DLD1 (cell line): ENCODE measurements around the gene EIF3L.

Experiments
- in situ Hi-C: cut with HindIII; loops from 2 replicates; pipeline ENCODE4 v1.10.0; 2017; ENCODE audit warnings: low sequenced_read_pairs

EIF3L gene

DNA sequence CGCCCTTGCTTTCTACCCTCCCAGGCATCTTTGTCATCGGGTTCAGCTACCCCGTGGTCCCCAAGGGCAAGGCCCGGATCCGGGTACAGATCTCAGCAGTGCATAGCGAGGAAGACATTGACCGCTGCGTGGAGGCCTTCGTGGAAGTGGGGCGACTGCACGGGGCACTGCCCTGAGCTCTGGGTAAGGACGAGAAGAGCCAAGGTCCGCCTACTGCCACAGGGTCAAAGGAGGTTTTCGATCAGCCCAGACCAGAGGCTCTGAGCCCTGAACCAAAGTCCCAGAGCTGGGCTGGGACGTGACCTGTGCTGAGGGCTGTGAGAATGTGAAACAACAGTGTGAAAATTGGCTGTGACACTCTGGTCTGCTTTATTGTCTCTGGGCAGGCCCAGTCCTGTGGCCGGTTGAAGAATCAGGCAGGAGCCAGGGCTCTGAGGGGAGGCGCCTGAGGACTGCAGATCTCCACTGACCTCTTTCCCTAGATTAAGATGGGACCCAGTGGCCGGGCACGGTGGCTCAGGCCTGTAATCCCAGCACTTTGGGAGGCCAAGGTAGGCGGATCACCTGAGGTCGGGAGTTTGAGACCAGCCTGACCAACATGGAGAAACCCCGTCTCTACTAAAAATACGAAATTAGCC, 32.6 kb upstream of the EIF3L start:
- in situ Hi-C loops: no loop called here

DNA sequence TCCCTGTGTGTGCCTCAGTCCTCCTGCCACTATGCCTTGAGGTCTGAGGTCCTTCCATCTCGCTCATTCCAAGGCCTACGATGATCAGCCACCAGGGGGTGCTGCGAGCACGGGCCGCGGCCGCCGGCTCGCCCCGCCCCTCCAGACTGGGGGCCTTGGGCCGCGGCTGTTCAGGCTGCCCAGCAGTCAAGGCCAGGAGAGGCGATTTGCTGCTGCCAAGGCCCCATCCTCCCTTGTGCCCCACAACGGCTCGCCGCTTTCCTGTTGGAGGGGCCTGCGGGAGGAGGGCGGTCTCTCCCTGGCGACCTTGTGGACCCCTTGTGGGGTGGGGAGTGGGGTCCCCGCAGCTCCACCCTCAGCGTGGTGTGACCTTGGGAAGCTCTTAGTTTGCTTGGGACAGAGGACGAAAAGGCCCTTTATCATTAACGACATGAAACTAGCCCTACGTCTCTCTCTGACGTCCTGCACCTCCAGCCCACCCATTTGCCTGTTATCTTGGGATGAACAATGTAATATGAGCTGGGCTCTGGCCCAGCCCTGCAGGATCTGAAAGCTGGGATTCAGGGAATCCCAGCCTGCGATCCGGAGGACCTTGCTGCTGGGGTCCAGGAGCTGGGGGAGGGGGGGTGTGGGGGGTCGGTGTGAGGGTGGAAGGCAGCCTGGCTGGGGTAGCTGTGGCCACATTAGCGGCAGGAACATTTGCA, 31.4 kb upstream of the EIF3L start:
- in situ Hi-C loops: no loop called here

DNA sequence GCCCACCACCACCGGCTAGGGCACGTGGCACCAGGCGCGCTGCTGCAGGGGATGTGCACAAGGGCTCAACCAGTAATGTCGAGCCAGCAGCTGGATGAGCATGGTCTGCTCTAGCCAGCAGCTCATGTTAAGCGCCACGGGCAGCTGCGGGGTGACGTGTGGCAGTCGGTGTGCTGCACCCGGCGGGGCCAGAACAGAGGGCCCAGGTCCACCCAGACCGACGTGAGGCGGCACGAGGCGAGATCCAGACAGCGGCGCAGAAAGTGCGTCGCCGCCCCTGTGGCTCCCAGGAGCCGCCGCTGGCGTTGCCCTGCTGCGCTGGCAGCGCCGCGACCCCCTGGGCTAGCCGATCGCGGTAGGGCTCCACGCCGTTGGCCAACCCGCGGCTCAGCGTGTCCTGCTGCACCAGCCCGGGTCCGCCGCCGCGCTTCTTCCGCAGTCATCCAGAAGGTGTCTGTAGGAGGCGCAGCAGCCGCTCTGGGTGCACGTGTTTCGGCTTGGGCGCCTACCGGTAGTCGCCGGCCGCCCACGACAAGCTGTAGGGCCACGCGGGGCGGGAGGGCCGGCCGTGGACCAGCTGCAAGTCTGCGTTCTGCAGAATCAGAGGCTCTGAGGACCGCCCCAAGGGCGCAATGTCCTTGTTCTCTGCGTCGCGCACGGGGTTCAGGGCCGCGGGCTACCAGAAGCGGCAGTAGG, 30.7 kb upstream of the EIF3L start:
- in situ Hi-C loops: no loop called here

DNA sequence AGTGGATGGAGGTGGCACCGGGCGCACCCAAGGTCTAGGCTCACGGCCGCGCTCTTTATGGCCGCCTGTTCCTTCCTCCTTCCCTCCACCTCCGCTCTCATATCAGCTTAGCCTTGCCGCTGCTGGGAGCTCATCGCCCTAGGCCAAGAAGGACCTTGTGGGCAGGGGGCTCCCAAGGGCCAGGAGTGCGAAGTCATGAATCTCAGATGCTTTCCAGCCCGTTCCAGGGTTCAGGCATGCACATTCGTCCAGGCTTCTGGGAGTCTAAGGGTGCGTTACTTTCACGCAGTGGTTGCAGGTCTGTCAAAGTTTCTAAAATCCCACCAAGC, 30.1 kb upstream of the EIF3L start:
- in situ Hi-C loops: no loop called here

DNA sequence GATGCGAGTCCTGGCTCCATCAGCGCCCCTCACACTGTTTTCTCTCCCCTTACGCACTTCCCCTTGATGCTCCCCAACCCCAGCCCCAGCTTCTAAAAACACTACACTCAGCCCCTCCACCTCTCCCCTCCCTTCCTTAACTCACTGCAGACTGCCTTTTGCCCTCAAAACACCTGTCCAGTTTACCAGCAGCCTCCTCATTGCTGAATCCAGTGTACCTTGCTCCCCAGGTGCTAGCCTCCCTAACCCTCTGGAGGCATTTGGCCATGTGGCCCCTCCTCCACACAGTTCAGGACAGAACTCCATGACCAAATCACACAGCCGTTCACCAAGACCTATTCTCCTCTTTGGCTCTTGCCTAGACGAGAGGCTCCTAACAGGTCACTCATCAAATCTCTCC, 28.9 kb upstream of the EIF3L start:
- in situ Hi-C loops: no loop called here

DNA sequence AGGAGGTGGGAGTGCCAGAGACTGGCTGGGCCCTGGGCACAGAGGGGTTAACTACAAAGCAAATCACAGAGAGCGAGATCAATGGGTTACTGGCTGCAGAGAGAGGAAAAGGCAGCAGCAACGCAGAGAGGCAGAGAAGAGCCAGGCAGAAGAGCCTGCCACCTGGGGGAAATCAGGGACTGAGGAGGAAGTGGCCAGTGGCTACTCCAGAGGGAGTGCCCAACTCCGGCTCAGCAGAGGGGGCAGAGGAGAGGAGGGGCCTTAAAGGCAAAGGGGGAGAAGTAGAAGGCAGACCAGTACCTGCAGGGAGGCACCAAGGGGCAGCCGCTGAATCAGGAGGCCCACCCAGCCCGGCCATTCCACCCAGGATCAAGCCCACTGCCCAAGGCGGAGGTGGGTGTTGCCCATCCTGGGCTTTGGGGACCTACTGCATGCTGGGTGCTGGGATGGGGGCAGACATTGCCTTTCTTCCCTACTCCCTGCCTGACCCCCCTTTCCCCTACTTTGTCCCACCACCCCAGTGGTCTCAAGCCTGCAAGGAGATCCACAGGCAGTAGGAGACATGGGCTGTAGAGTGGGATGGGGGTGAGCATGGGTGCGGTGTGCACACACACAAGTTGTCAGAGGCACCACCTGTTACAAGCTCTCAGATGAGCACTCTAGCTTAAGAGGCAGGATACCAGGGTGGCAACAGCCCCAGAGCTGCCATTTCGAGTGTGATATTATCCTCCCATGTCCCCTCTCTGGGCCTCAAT, 27.0 kb upstream of the EIF3L start:
- in situ Hi-C loops: no loop called here

DNA sequence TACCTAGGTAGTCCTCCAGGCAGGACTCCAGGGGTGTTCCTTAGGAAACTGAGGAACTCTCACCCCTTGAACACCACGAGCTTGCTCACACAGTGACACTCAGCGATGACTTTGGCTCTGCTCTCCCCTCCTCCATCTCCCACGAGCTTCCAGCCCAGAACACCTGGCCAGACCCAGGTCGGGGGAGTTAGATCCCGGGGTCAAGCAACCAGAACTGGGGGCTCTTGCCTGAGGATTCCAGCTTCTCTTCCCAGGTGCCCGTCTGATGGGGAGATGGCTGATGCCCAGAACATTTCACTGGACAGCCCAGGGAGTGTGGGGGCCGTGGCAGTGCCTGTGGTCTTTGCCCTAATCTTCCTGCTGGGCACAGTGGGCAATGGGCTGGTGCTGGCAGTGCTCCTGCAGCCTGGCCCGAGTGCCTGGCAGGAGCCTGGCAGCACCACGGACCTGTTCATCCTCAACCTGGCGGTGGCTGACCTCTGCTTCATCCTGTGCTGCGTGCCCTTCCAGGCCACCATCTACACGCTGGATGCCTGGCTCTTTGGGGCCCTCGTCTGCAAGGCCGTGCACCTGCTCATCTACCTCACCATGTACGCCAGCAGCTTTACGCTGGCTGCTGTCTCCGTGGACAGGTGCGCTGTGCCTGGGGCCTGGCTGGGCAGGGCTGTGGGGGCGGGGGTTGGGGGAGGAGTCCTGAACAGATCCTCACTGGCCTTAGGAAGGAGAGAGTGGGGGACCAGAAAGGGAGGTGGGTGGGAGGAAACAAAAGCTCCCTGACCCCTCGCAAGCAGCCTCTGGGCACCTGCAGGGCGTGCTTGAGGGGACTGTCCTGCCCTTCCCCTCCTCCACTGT, 25.9 kb upstream of the EIF3L start, which contains the start of gene GALR3:
GALR3 (plus strand) TSS at position 249 of the 852 bp plus-strand sequence; CDS start at position 274, 25 bp downstream.
- in situ Hi-C loops: no loop called here

DNA sequence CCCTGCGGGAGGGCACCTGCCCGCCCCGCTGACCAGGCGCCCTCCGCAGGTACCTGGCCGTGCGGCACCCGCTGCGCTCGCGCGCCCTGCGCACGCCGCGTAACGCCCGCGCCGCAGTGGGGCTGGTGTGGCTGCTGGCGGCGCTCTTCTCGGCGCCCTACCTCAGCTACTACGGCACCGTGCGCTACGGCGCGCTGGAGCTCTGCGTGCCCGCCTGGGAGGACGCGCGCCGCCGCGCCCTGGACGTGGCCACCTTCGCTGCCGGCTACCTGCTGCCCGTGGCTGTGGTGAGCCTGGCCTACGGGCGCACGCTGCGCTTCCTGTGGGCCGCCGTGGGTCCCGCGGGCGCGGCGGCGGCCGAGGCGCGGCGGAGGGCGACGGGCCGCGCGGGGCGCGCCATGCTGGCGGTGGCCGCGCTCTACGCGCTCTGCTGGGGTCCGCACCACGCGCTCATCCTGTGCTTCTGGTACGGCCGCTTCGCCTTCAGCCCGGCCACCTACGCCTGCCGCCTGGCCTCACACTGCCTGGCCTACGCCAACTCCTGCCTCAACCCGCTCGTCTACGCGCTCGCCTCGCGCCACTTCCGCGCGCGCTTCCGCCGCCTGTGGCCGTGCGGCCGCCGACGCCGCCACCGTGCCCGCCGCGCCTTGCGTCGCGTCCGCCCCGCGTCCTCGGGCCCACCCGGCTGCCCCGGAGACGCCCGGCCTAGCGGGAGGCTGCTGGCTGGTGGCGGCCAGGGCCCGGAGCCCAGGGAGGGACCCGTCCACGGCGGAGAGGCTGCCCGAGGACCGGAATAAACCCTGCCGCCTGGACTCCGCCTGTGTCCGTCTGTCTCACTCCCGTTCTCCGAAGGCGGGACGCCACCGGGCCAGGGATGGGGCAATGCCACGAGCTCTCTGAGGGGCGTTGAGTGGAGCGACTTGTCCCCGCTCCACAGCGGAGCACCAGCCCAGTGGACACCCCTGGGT, 24.3 kb upstream of the EIF3L start:
- in situ Hi-C loops: no loop called here

DNA sequence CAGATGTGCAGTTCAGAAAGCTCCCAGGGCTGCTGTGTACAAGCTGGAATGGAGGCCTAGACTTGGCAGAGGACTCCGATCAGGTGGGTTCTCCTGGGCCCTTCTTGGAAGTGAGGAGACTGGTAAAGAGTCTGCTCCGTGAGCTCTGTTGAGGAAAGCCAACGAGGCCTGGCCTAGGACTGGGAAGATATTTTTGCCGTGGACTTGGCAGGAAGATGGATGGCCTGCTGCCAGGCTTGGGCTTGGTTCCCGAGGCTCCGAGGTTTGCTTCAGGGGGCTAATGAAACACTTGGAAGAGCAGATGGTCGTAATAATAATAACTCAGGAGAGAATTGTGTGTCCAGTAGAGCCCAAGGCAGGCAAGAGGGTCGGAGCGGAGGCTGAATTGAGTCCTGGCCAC, 22.2 kb upstream of the EIF3L start:
- in situ Hi-C loops: no loop called here

DNA sequence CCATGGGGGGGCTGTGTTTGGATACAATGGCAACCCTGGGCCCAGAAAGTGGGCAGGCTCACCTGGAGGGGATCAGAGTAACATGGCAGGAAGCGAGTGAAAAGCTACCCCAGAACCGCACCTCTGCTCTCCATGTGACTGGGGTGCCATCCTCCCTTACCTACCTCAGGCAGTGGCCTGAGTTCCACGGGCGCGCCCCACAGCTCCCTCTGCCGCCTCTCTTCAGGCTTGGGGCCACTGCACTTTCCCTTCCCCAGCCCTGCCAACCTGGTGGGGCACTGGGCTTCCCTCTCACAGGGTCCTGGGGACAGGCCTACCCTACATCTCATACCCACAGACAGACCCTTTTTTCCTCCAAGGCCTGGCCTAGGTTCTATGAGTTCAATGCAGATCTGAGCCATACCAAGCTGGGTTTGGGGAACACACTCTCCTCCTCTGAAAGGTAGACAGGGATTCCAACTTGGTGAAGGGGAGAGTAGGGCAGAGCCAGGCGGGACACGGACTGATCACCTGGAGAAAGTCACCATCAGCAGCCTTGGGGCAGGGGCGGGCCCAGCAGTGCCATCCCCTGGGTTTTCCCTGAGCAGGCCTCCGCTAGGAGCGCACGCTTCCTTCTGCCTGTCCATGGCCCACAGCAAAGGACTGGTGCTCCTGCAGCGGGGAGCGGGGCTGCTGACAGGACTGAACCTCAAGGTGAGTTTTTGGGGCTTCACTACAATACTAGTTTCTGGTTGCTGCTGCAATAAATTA, 19.0 kb upstream of the EIF3L start:
- in situ Hi-C loops: no loop called here

DNA sequence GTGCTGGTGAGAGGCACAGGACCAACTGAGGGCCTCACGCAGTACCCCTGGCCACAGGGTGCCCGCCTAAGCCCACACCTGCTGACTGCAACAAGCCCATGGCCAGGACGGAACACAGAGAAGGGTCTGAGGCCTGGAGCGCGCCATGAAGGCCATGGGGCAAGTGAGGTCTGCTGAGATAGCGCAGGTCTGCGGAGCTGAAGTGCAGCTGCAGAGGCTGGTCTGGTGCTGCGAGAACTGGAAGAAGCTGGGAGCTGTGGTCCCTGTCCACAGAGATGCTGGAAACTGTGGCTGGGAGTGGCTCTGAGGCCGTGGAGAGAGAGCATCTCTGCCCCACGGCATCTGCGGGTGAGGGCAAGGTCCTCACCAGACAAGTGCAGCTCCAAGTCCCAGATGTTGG, 17.7 kb upstream of the EIF3L start:
- in situ Hi-C loops: no loop called here

DNA sequence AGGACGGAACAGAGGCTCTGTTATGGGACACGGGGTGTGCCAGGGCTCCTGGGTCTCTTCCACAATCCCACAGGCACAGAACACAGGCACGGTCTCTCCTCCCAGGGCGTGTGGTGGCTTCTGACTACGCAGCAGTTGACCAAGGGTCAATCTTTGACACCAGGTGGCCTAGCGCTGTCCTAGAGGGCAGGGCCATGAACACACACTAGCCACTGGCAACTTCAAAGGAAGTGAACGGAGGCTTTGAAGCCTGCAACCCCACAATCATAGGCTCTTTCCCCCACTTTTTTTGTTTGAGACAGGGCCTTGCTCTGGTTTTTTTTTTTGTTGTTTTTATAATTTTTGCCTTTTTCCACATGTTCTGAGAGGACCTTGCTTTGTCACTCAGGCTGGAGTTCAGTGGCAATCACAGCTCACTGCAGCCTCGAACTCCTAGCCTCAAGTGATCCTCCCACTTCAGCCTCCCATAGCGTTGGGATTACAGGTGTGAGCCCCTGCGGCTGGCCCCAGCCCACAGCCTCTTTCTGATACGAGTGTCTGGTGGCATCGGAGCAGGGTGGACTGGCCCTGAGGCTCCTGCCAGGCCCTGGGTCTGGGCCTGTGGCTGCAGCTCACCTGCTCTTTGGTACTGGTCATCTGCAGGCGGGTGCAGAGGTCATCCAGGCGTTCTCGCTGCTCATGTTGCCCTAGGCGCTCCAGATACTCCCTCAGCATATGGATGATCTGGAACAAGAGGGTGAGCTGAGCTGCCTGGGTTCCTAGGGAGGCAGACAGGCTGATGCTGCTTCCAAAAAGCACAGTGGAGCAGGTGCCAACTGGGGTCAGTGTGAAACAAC, 17.0 kb upstream of the EIF3L start:
- in situ Hi-C loops: no loop called here

DNA sequence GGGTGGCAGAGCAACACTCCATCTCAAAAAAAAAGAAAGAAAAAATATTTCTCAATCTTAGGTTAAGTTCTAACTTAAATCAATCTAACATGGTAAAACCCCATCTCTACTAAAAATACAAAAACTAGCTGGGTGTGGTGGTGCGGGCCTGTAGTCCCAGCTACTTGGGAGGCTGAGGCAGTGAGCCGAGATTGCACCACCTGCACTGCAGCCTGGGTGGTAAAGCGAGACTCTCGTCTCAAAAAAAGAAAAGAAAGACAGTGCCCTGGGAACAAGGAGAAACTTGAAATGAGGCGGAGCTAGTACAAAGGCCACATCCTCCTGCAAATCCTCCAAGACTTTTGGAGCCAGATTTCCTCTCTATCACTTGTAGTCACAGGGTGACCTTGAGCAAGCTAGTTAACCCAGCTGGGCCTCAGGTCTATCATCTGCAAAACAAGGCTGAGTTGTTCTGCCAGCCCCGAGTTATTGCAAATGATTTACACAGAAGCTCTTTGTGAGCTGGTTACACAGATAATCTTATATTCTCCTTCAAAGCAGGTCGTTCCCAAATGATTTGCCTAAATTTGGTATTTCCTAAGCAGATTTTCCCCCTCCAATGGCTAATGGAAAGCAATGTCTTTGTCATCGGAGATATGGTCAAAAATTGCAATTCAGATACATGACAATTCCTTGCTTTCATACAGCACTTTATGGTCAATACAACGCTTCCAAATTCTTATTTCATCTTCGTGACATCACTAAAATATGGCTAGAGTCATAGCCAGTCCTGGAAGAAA, 7.0 kb upstream of the EIF3L start:
- in situ Hi-C loops: no loop called here

DNA sequence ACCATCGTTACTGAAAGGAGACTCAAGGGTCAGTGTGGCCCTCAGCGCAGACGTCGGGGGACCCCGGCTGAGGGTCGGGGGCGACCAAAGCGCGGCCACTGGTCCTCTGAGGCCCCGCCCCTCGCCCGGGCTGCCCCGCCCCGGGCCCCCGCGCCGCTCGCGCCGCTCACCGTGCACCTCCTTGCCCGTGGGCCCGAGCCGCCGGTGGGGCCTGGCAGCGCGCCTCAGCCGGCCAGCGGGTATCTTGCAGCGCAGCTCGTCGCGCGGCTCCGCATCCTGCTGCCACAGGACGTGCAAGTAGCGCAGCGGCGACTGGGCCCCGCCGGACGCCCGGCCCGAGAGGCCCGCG, 5.5 kb upstream of the EIF3L start:
- in situ Hi-C loops: no loop called here

DNA sequence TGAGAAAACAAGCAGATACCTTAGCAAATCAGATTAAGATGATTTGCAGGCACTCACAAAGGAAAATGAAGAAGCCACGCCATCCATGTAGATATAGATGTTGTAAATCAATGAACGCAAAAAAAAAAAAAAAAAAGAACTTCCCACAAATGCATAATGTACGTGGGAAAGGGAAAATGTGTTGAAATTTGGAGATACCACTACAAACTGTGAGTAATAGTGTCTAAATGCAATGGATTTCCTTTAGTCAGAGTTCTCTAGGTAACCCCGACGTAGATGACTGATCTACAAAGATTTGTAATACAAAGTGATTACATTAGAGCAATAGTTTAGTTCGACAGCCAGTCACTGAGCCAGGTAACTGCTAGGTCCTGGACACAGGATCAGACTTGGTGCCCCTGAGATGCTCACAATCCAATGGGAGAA, 4.3 kb upstream of the EIF3L start:
- in situ Hi-C loops: no loop called here

DNA sequence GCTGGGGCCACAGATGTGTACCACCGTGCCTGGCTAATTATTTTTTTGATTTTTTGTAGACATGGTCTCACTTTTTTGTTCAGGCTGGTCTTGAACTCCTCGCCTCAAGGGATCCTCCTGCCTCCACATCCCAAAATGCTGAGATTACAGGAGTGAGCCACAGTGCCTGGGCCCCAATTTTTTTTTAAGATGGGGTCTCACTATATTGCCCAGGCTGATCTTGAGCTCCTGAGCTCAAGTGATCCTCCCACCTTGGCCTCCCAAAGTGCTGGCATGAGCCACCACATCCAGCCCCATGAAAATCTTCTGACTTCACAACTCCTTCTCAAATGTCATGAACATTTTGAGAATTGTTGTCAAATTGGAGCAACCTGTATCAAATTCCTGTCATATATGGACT, 2.8 kb upstream of the EIF3L start:
- in situ Hi-C loops: no loop called here

DNA sequence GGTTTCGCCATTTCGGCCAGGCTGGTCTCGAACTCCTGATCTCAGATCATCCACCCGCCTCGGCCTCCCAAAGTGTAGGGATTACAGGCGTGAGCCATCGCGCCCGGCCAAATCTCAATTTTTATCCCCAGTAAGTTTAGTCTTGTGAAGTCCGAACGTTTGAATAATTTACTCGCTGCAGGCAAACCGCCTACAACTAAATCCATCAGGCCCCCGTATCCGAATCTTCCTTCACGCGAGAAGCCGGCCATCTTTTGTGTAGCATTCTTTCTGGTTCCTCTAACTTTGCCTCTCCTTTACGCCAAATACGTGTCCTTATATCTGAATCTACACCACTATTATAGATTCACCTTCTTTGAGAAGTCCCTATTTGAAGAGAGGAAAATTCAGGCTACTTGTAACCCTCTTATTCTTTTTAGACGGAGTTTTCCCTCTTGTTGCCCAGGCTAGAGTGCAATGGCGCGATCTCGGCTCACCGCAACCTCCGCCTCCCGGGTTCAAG, 581 bp upstream of the EIF3L start:
- in situ Hi-C loops: no loop called here
